MCF 10A (cell line): ENCODE data around the gene PEMT. TPM values are rescaled to one million over a fixed set of nuclear protein-coding genes. Genes with fewer than 3 reads are reported as not detected.

ENCODE experiments used
- BruUV-seq: library from RNA; stranded (reverse); fragments of 400-500 nt; replicated peaks from 2 replicates; lab custom pipeline; 2021; lab: Mats Ljungman, UMichigan
- CTCF ChIA-PET: fragments of 300-600 bp; sonication (Branson Sonifier 250); formaldehyde crosslinking; extraction: SDS; loops from one replicate; lab custom pipeline; 2021; ENCODE audit warnings: antibody characterized with exemption, inconsistent platforms; lab: Yijun Ruan, JAX
- POLR2A ChIA-PET: fragments of 300-600, 350-650 bp; sonication (Branson Sonifier 250); formaldehyde crosslinking; extraction: SDS; loops from one replicate; lab custom pipeline; 2020; ENCODE audit warnings: antibody characterized with exemption, inconsistent platforms; lab: Yijun Ruan, JAX
- DNase-seq: peaks from one replicate; pipeline ENCODE4 v3.0.0-alpha.2; 2018; ENCODE audit not compliant: unreplicated experiment
- H3K27ac Mint-ChIP-seq: one replicate; pipeline ENCODE4 v1.8.0; 2022; ENCODE audit warnings: mild to moderate bottlenecking, low read depth, mixed read lengths; ENCODE audit not compliant: unreplicated experiment
- H3K27me3 Mint-ChIP-seq: one replicate; pipeline ENCODE4 v1.8.0; 2022; ENCODE audit warnings: mixed read lengths; ENCODE audit not compliant: insufficient read depth, unreplicated experiment
- H3K36me3 Mint-ChIP-seq: one replicate; pipeline ENCODE4 v1.8.0; 2022; ENCODE audit warnings: mild to moderate bottlenecking, moderate library complexity, mixed read lengths; ENCODE audit not compliant: insufficient read depth, unreplicated experiment
- H3K4me1 Mint-ChIP-seq: one replicate; pipeline ENCODE4 v1.8.0; 2022; ENCODE audit warnings: mixed read lengths; ENCODE audit not compliant: insufficient read depth, unreplicated experiment
- H3K4me3 Mint-ChIP-seq: one replicate; pipeline ENCODE4 v1.8.0; 2022; ENCODE audit warnings: mild to moderate bottlenecking, moderate library complexity, mixed read lengths; ENCODE audit not compliant: unreplicated experiment
- H3K9me3 Mint-ChIP-seq: one replicate; pipeline ENCODE4 v1.8.0; 2022; ENCODE audit warnings: mixed read lengths; ENCODE audit not compliant: unreplicated experiment
- CTCF ChIP-seq: fragments of 200-600 bp; IDR thresholded peaks from one replicate; pipeline ENCODE4 v1.8.0; 2022; ENCODE audit warnings: antibody characterized with exemption, mild to moderate bottlenecking; ENCODE audit not compliant: unreplicated experiment
- intact Hi-C: fragments of 100-400 bp; cut with micrococcal nuclease; formaldehyde crosslinking; loops from 2 replicates; pipeline ENCODE4 v1.14.1; 2022
- total RNA-seq: library from RNA; stranded (reverse); gene quantifications from 2 replicates; pipeline ENCODE4 v1.2.3, GENCODE V29; 2022

The PEMT gene
- total RNA-seq, 1 experiment from 2014 or later, result 49.8 TPM

- no peak overlapping the region for H3K27ac Mint-ChIP-seq
- peaks cover 15% of the 10 kb centered on the region for H3K4me1 Mint-ChIP-seq
- no peak for TF ChIP-seq CTCF
- H3K4me3 Mint-ChIP-seq, result no peak overlapping the region
- no peak for DNase-seq
- no peaks in the 10 kb centered on the region for H3K27me3 Mint-ChIP-seq
- ChIA-PET POLR2A (interaction anchor here (1.0 kb wide), 1 partner anchor 131 kb away, joined by 3 read pairs; no protein-coding TSS in a partner anchor), CTCF (interaction anchor here (0.8 to 3.2 kb wide), 3 partner anchors 13 to 59 kb away, joined by 4 to 20 read pairs (median 7); partner anchors contain the start of gene RASD1)
- peaks cover 5% of the 10 kb centered on the region for H3K36me3 Mint-ChIP-seq
- intact Hi-C loops, result no loop called here
- H3K9me3 Mint-ChIP-seq, result no peaks in the 10 kb centered on the region
- BruUV-seq, result no TSS peak
Observed at GRCh38 chr17:17509601-17510425, 81.7 kb downstream of the PEMT start.

- Mint-ChIP-seq H3K4me3 (no peak overlapping the region), H3K27me3 (no peaks in the 10 kb centered on the region), H3K27ac (no peak overlapping the region), H3K4me1 (peaks cover 13% of the 10 kb centered on the region), H3K36me3 (peaks cover 5% of the 10 kb centered on the region), H3K9me3 (no peaks in the 10 kb centered on the region)
- no TSS peak for BruUV-seq
- intact Hi-C loops, result no loop called here
- TF ChIP-seq CTCF, result no peak
- ChIA-PET POLR2A (no interaction called here), CTCF (interaction anchor here (0.6 to 1.0 kb wide), 2 partner anchors 12 to 125 kb away, joined by 3 to 4 read pairs; no protein-coding TSS in a partner anchor)
- DNase-seq, result no peak
Observed at GRCh38 chr17:17508646-17509591, 82.6 kb downstream of the PEMT start.

GRCh38 chr17:17508019-17508535 is 83.4 kb downstream of the PEMT start:
- ChIA-PET POLR2A (no interaction called here), CTCF (interaction anchor here (1.6 kb wide), 1 partner anchor 12 kb away, joined by 8 read pairs; the partner anchor contains the start of gene RASD1)
- DNase-seq, result no peak
- no peaks in the 10 kb centered on the region for H3K9me3 Mint-ChIP-seq
- peaks cover 5% of the 10 kb centered on the region for H3K36me3 Mint-ChIP-seq
- no peak for TF ChIP-seq CTCF
- intact Hi-C loops, result no loop called here
- peaks cover 7% of the 10 kb centered on the region for H3K27me3 Mint-ChIP-seq
- H3K27ac Mint-ChIP-seq, result no peak overlapping the region
- peaks cover 7% of the 10 kb centered on the region for H3K4me1 Mint-ChIP-seq
- no TSS peak for BruUV-seq
- H3K4me3 Mint-ChIP-seq, result no peak overlapping the region
